Neural cell (in vitro differentiated cells): ENCODE data around the gene SAMMSON. TPM values are rescaled to one million over a fixed set of nuclear protein-coding genes. Genes with fewer than 3 reads are reported as not detected.

ENCODE experiments used
- H2AFZ ChIP-seq: fragments of 200-600, 300-800 bp; sonication (generic), shearing (Covaris generic); 2 replicates; pipeline ENCODE4 v1.6.0; 2014; ENCODE audit warnings: low read depth, mild to moderate bottlenecking, antibody characterized with exemption, low read length, moderate library complexity
- H3F3A ChIP-seq: fragments of 200-600 bp; shearing (Covaris generic); 2 replicates; pipeline ENCODE4 v1.6.1; 2016; ENCODE audit warnings: mild to moderate bottlenecking, moderate library complexity, mixed read lengths, antibody characterized with exemption, low read length; ENCODE audit not compliant: insufficient read depth, poor library complexity, severe bottlenecking
- H3K27ac ChIP-seq: fragments of 200-600, 300-800 bp; sonication (generic), shearing (Covaris generic); 2 replicates; pipeline ENCODE4 v1.5.1; 2014; ENCODE audit warnings: mild to moderate bottlenecking, low read length, moderate library complexity
- H3K27me3 ChIP-seq: fragments of 300-800, 200-600 bp; sonication (generic), shearing (Covaris generic); 2 replicates; pipeline ENCODE4 v1.6.0; 2014; ENCODE audit warnings: mild to moderate bottlenecking, low read depth, low read length, moderate library complexity; ENCODE audit not compliant: insufficient read depth
- H3K36me3 ChIP-seq: fragments of 300-800, 200-600 bp; sonication (generic), shearing (Covaris generic); 2 replicates; pipeline ENCODE4 v1.5.1; 2014; ENCODE audit warnings: mild to moderate bottlenecking, antibody characterized with exemption, low read length, moderate library complexity; ENCODE audit not compliant: insufficient read depth
- H3K4me2 ChIP-seq: fragments of 300-800, 200-600 bp; sonication (generic), shearing (Covaris generic); 2 replicates; pipeline ENCODE4 v1.6.0; 2014; ENCODE audit warnings: mild to moderate bottlenecking, low read length
- H3K4me3 ChIP-seq: fragments of 300-800, 200-600 bp; sonication (generic), shearing (Covaris generic); 2 replicates; pipeline ENCODE4 v1.5.1; 2014; ENCODE audit warnings: mild to moderate bottlenecking, low read length, moderate library complexity
- H3K79me2 ChIP-seq: fragments of 200-600 bp; shearing (Covaris generic); replicated peaks from 2 replicates; pipeline ENCODE4 v1.6.0; 2014; ENCODE audit warnings: mild to moderate bottlenecking, low read length, moderate library complexity; ENCODE audit not compliant: insufficient read depth
- H3K9ac ChIP-seq: fragments of 300-800, 200-600 bp; sonication (generic), shearing (Covaris generic); 2 replicates; pipeline ENCODE4 v1.6.1; 2016; ENCODE audit warnings: mild to moderate bottlenecking, low read length, mixed read lengths
- H3K9me2 ChIP-seq: fragments of 200-600 bp; shearing (Covaris generic); 2 replicates; pipeline ENCODE4 v1.6.1; 2016; ENCODE audit warnings: mild to moderate bottlenecking, low read length, mixed read lengths; ENCODE audit not compliant: insufficient read depth
- H3K9me3 ChIP-seq: fragments of 200-600, 300-800 bp; sonication (generic), shearing (Covaris generic); 2 replicates; pipeline ENCODE4 v1.6.1; 2016; ENCODE audit warnings: mild to moderate bottlenecking, mixed run types, low read length, moderate library complexity, mixed read lengths
- H4K20me1 ChIP-seq: fragments of 200-600 bp; shearing (Covaris generic); 2 replicates; pipeline ENCODE4 v1.6.1; 2016; ENCODE audit warnings: mild to moderate bottlenecking, mixed run types; ENCODE audit not compliant: insufficient read depth
- EP300 ChIP-seq: fragments of 450-650 bp; conservative IDR thresholded peaks from 2 replicates; pipeline ENCODE4 v1.6.1; 2014; ENCODE audit warnings: antibody characterized with exemption, mild to moderate bottlenecking, moderate library complexity; ENCODE audit not compliant: poor library complexity, severe bottlenecking
- EZH2 ChIP-seq: fragments of 200-600, 300-800 bp; shearing (Covaris generic), sonication (generic); IDR thresholded peaks from 2 replicates; pipeline ENCODE4 v1.6.1; 2014; ENCODE audit warnings: antibody characterized with exemption, low read length, borderline replicate concordance, mild to moderate bottlenecking; ENCODE audit not compliant: insufficient read depth, poor library complexity, severe bottlenecking
- MXI1 ChIP-seq: fragments of 450-650 bp; conservative IDR thresholded peaks from 2 replicates; pipeline ENCODE4 v1.6.1; 2014; ENCODE audit warnings: antibody characterized with exemption, mild to moderate bottlenecking; ENCODE audit not compliant: poor library complexity, severe bottlenecking
- POLR2AphosphoS5 ChIP-seq: IDR thresholded peaks from 2 replicates; pipeline ENCODE4 v1.6.1; 2012
- RAD21 ChIP-seq: fragments of 450-650 bp; conservative IDR thresholded peaks from 2 replicates; pipeline ENCODE4 v1.6.1; 2014; ENCODE audit warnings: antibody characterized with exemption, mild to moderate bottlenecking, moderate library complexity
- REST ChIP-seq: IDR thresholded peaks from 2 replicates; pipeline ENCODE4 v1.6.1; 2012; ENCODE audit warnings: borderline replicate concordance
- SMC3 ChIP-seq: fragments of 450-650 bp; conservative IDR thresholded peaks from 2 replicates; pipeline ENCODE4 v1.6.1; 2014; ENCODE audit warnings: antibody characterized with exemption, mild to moderate bottlenecking, moderate library complexity; ENCODE audit not compliant: poor library complexity
- TAF1 ChIP-seq: IDR thresholded peaks from 2 replicates; pipeline ENCODE4 v1.6.1; 2012; ENCODE audit warnings: low read depth
- polyA minus RNA-seq: library from RNA; depleted of rRNA, polyadenylated mRNA; stranded (reverse); fragments of >200 nt; gene quantifications from 2 replicates; pipeline ENCODE4 v1.2.3, GENCODE V29; 2014
- polyA plus RNA-seq: library from polyadenylated mRNA; depleted of rRNA; stranded (reverse); fragments of >200 nt; gene quantifications from 2 replicates; pipeline ENCODE4 v1.2.3, GENCODE V29; 2014
- TF ChIP-seq, protein P1 (sequence below): fragments of 450-650 bp; IDR thresholded peaks from 2 replicates; pipeline ENCODE4 v1.5.1; 2014; ENCODE audit warnings: antibody characterized with exemption, mild to moderate bottlenecking, moderate library complexity; ENCODE audit not compliant: poor library complexity, severe bottlenecking

SAMMSON gene
- polyA plus RNA-seq (not detected in 2 replicates), polyA minus RNA-seq (0.46 TPM in 1 of 2 replicates, not detected in the other)

GRCh38 chr3:69999140-70000027 lies at the start of gene SAMMSON:
SAMMSON (plus strand) TSS chr3:69999733.
- H3K9me3 ChIP-seq: no peaks in the 10 kb centered on the region
- no peak within 1 kb of the TSS for H3K4me3 ChIP-seq
- no peaks in the 10 kb centered on the region for H3K36me3 ChIP-seq
- H3K9ac ChIP-seq: no peak within 1 kb of the TSS
- no peaks in the 10 kb centered on the region for H3F3A ChIP-seq
- H3K27ac ChIP-seq: no peak within 1 kb of the TSS
- no peaks in the 10 kb centered on the region for H3K9me2 ChIP-seq
- no peak within 1 kb of the TSS for H2AFZ ChIP-seq
- no peaks in the 10 kb centered on the region for H3K27me3 ChIP-seq
- no peak within 1 kb of the TSS for H3K4me2 ChIP-seq
- no peaks in the 10 kb centered on the region for H3K79me2 ChIP-seq
- H4K20me1 ChIP-seq: no peaks in the 10 kb centered on the region
- TF ChIP-seq EP300 (no peak), MXI1 (no peak), TAF1 (no peak), EZH2 (no peak), REST (no peak), POLR2AphosphoS5 (no peak), SMC3 (no peak), RAD21 (no peak)
- TF ChIP-seq, protein P1, sequence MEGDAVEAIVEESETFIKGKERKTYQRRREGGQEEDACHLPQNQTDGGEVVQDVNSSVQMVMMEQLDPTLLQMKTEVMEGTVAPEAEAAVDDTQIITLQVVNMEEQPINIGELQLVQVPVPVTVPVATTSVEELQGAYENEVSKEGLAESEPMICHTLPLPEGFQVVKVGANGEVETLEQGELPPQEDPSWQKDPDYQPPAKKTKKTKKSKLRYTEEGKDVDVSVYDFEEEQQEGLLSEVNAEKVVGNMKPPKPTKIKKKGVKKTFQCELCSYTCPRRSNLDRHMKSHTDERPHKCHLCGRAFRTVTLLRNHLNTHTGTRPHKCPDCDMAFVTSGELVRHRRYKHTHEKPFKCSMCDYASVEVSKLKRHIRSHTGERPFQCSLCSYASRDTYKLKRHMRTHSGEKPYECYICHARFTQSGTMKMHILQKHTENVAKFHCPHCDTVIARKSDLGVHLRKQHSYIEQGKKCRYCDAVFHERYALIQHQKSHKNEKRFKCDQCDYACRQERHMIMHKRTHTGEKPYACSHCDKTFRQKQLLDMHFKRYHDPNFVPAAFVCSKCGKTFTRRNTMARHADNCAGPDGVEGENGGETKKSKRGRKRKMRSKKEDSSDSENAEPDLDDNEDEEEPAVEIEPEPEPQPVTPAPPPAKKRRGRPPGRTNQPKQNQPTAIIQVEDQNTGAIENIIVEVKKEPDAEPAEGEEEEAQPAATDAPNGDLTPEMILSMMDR: no peak

- Histone ChIP-seq H3K27ac (no peak overlapping the region), H3K4me3 (no peak overlapping the region), H3K9ac (no peak overlapping the region), H3K27me3 (no peaks in the 10 kb centered on the region), H3K79me2 (no peaks in the 10 kb centered on the region), H3K9me3 (no peaks in the 10 kb centered on the region), H4K20me1 (no peaks in the 10 kb centered on the region), H3K4me2 (no peak overlapping the region), H2AFZ (no peak overlapping the region), H3K9me2 (no peaks in the 10 kb centered on the region), H3K36me3 (no peaks in the 10 kb centered on the region), H3F3A (no peaks in the 10 kb centered on the region)
- TF ChIP-seq SMC3 (no peak), REST (no peak), MXI1 (no peak), TAF1 (no peak), EP300 (no peak), EZH2 (no peak), POLR2AphosphoS5 (no peak), RAD21 (no peak)
- TF ChIP-seq, protein P1: no peak
Observed at GRCh38 chr3:69951616-69952015, 47.9 kb upstream of the SAMMSON start.
